HG03432 (cell line): ENCODE results near the gene CRKL.
A peak's percentile ranks its signal among the peaks of the same experiment; 100 is the strongest.

ENCODE experiments used
- ATAC-seq: cut with Tn5 transposase; IDR thresholded peaks from one replicate; pipeline ENCODE4 v1.9.1; 2021; ENCODE audit warnings: mild to moderate bottlenecking, moderate library complexity; ENCODE audit not compliant: unreplicated experiment

The CRKL gene

GRCh38 chr22:20993304-20994127, 76.3 kb downstream of the CRKL start:
- no peak for ATAC-seq

GRCh38 chr22:20994128-20994901, 77.1 kb downstream of the CRKL start:
- no peak for ATAC-seq

- no peak for ATAC-seq
Measured at GRCh38 chr22:20994902-20995241, 77.7 kb downstream of the CRKL start.

- ATAC-seq: no peak
Measured at GRCh38 chr22:20995329-20996030, 78.3 kb downstream of the CRKL start.

GRCh38 chr22:20996031-20996410, 78.8 kb downstream of the CRKL start:
- ATAC-seq: no peak

- ATAC-seq: no peak
Measured at GRCh38 chr22:20996598-20997535, 79.7 kb downstream of the CRKL start.

GRCh38 chr22:20997536-20998257, 80.5 kb downstream of the CRKL start:
- ATAC-seq: no peak

GRCh38 chr22:20998411-20999336, 81.5 kb downstream of the CRKL start:
- ATAC-seq: no peak

GRCh38 chr22:20999350-21000206, 82.4 kb downstream of the CRKL start:
- no peak for ATAC-seq

GRCh38 chr22:21000207-21000986, 83.2 kb downstream of the CRKL start:
- no peak for ATAC-seq

GRCh38 chr22:21000987-21001600, 83.9 kb downstream of the CRKL start:
- ATAC-seq: peak; percentile 8

- ATAC-seq: peak; percentile 86
Measured at GRCh38 chr22:21001601-21002325, 84.6 kb downstream of the CRKL start, which contains the start of gene THAP7. Gene THAP7 (minus strand): TSS chr22:21002118. CDS start chr22:21001911, 207 bp downstream.
